GM10266 (cell line): ENCODE measurements around the gene EXOSC10.
"Not testable (repeated sequence)": the region's sequence is repeated elsewhere in the genome, so short reads cannot be mapped to it uniquely, and the experiment has no call there.

Experiments
- DNase-seq: peaks from one replicate; pipeline ENCODE4 v3.0.0; 2012; ENCODE audit errors: extremely low spot score
- CTCF ChIP-seq: IDR thresholded peaks from 2 replicates; pipeline ENCODE4 v1.5.1; 2012; ENCODE audit warnings: mild to moderate bottlenecking, low read depth; ENCODE audit not compliant: control insufficient read depth, insufficient read depth; ENCODE audit errors: missing control alignments

Gene EXOSC10

DNA sequence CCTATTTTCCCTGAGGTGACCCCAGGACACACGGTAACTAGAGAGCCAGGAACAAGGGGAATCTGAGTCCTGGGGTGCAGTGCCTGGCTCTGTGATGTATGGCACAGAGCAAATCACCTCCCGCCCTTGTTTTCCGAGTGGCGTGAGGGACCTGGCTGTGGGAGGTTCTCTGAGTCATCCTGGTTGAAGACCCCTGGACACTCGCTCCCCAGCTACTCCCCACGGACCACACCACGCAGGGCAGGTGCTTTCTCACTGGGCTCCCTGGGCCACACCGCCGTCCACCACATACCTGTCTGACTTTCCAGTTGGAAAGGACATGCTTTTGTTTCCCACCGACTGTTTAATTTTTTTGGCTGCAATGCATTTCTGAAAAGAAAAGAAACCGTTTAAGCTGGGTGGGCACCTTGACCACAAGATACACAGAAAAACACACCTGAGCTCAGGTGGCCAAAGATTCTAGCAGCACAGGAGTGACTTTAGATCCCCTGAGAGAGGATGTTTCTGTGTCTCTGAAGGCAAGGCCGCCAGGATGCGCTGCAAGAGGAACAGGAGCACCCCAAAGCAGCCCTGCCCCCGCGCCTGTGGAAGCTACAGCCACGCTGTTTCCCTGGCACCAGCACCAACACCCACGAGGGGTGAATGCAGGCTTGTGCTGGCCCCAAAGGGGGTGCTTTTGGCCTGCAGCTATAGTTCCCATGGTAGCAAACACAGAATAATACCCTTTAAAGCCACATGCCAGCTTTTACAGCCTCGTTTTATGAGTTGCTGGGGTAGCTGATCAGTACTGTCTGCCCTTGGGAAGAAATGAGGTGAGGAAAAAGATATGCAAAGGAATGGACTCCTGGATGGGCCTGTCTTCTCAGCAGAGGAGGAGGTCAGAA lies 31.7 kb downstream of the EXOSC10 start:
- DNase-seq = no peak
- TF ChIP-seq CTCF = no peak

DNA sequence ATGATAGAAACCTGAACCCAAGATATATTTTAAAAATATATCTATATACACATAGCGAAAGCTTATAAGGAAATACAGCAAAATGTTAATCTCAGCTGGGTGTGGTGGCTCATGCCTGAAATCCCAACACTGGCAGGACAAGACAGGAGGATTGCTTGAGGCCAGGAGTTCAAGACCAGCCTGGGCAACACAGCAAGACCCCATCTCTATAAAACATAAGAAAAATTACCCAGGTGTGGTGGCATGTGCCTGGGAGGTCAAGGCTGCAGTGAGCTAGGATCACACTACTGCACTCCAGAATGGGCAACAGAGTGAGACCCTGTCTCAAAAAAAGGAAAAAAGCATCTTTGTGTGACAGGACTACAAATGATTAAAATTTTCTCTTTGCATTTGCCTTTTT lies 33.9 kb downstream of the EXOSC10 start:
- no peak for DNase-seq
- TF ChIP-seq CTCF = no peak

GRCh38 chr1:11064942-11065341 lies 34.7 kb downstream of the EXOSC10 start:
- no peak for TF ChIP-seq CTCF
- no peak for DNase-seq

DNA sequence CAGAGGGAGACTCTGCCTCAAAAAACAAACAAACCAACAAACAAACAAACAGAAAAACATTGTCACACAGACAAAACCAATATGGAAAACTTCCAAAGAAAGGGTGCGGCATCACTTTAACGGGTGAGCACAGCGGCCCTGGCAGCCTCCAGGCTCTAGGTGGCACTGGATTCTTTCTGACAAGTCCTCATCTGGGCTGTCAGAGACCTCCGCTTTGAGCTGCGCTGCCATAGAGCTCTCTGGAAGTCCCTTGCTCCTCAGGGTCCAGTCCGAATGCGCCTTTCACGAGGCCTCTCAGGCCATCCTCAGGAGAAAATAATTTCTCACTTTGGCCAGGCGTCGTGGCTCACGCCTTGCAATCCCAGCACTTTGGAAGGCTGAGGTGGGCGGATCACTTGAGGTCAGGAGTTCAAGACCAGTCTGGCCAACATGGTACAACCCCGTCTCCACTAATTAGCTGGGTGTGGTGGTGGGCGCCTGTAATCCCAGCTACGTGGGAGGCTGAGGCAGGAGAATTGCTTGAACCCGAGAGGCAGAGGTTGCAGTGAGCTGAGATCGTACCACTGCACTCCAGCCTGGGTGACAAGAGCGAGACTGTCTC lies 35.6 kb downstream of the EXOSC10 start:
- not testable (repeated sequence) for DNase-seq

DNA sequence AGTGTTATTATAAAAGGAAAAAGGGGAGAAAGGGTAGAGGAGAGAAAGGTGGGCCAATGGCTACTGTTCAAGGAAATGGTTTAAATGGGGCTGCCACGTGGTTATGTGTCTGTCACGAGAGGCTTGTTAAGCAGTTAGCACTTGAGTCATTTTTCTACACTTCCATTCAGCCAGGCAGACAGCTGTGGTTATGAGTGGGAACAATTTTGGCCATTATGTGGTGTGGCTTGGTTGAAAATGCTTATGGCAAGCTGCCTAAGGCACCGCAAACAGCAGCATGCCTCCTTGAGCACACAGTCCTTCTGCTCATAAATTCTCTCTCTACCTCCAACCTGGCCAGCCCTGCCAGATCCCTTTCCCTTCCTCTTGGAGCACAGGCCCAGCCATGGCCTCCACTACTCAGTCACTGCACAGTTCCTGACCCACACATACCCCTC lies 36.7 kb downstream of the EXOSC10 start:
- DNase-seq = peak; percentile 80
- no peak for TF ChIP-seq CTCF

- TF ChIP-seq CTCF = no peak
- no peak for DNase-seq
Measured at GRCh38 chr1:11061652-11062365, 37.9 kb downstream of the EXOSC10 start.

DNA sequence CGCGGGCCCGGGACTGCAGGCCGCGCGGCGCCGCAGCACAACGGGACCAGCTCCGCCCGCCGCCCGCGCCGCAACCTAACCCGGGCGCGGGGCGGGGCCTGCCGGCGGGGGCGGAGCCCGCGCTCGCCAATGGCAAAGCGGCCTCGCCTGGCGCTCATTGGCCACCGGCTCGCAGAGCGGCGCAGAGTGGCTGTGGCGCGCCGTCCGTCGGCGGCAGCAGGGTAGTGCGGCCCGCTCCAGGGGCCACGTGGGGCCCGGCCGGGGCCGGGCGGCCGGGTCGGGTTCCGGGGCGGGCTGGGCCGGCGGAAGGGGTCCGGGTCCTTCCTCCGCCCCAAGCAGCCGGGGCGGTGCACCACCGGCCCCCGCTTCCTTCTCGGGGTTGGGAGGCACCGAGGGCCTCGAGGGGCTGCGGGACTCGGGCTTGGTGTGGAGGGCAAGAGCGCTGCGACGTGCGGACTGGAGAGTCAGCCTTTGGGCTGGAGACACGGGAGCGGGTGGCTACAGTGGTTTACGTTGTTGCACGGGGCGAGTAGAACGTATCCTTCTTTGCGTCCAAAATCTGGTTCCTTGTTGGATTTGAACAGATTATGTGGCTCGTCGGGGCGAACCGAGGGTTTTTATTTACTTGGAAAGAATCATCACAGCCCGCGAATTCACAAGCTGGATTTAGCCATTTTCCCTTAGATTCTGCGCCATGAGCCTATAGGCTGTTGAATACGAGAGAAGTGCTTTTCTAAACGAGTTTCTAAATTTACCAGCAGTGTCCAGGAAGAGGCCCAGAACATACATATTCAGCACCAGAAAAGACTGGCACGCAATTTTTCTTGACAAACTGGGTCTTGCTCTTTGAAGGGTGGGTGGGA lies 39.5 kb downstream of the EXOSC10 start, which contains the start of gene SRM:
TSS of gene SRM (minus strand) at position 51 of the 863 bp plus-strand sequence. CDS start 75 bp downstream, outside the sequence.
- DNase-seq = peak; percentile 100
- peak; percentile 35 for TF ChIP-seq CTCF
